VCaP (cell line): Measurements from ENCODE around the gene MTMR2.
"Not testable (repeated sequence)": the region's sequence is repeated elsewhere in the genome, so short reads cannot be mapped to it uniquely, and the experiment has no call there.

Source experiments
- H3K27ac ChIP-seq: fragments of 450-650 bp; 2 replicates; pipeline ENCODE4 v1.5.1; 2017
- CTCF ChIP-seq: fragments of 450-650 bp; conservative IDR thresholded peaks from 2 replicates; pipeline ENCODE4 v1.5.1; 2017; ENCODE audit warnings: mild to moderate bottlenecking, moderate library complexity

Gene MTMR2

GRCh38 chr11:95833378-95833777 lies 90.5 kb downstream of the MTMR2 start:
- H3K27ac ChIP-seq = 0 out of 2 replicates have a peak overlapping the region, but pooled peaks have one; percentile 4
- TF ChIP-seq CTCF = no peak

GRCh38 chr11:95832763-95833162 lies 91.1 kb downstream of the MTMR2 start:
- no peak for TF ChIP-seq CTCF
- H3K27ac ChIP-seq = 0 out of 2 replicates have a peak overlapping the region, but pooled peaks have one; percentile 4

GRCh38 chr11:95831198-95831883 lies 92.6 kb downstream of the MTMR2 start:
- TF ChIP-seq CTCF = no peak
- H3K27ac ChIP-seq = no peak overlapping the region

- TF ChIP-seq CTCF = no peak
- no peak overlapping the region for H3K27ac ChIP-seq
Measured at GRCh38 chr11:95829580-95830259, 94.2 kb downstream of the MTMR2 start.

GRCh38 chr11:95827696-95828095 lies 96.2 kb downstream of the MTMR2 start:
- no peak overlapping the region for H3K27ac ChIP-seq
- no peak for TF ChIP-seq CTCF

- no peak overlapping the region for H3K27ac ChIP-seq
- TF ChIP-seq CTCF = no peak
Measured at GRCh38 chr11:95821640-95822039, 102.3 kb downstream of the MTMR2 start.

GRCh38 chr11:95816037-95816436 lies 107.9 kb downstream of the MTMR2 start:
- no peak overlapping the region for H3K27ac ChIP-seq
- no peak for TF ChIP-seq CTCF

GRCh38 chr11:95811052-95811451 lies 112.9 kb downstream of the MTMR2 start:
- not testable (repeated sequence) for H3K27ac ChIP-seq

- not testable (repeated sequence) for H3K27ac ChIP-seq
Measured at GRCh38 chr11:95806464-95806863, 117.4 kb downstream of the MTMR2 start.
